Tibial nerve (tissue), 4 donors: ENCODE measurements around the gene UBXN7. TPM values are rescaled to one million over a fixed set of nuclear protein-coding genes. Genes with fewer than 3 reads are reported as not detected.

ENCODE experiments used
- DNase-seq, 2 donors: peaks; one replicate each; pipeline ENCODE4 v3.0.0-alpha.2; 2019; ENCODE audit warnings: low spot score in 2 of 2
- H3K27ac ChIP-seq, 4 donors: fragments of 200-600 bp; sonication (generic) in 3 of 4; one replicate each; pipeline ENCODE4 v1.5.1; 2017 to 2019; ENCODE audit warnings: mild to moderate bottlenecking in 1 of 4
- H3K27me3 ChIP-seq, 2 donors: fragments of 200-600 bp; sonication (generic) in 1 of 2; one replicate each; pipeline versions ENCODE4 v1.5.1 to v1.6.0; 2017 to 2019
- H3K36me3 ChIP-seq, 3 donors: fragments of 200-600 bp; sonication (generic); one replicate each; pipeline ENCODE4 v1.5.1; 2018 to 2019
- H3K4me1 ChIP-seq, 4 donors: fragments of 200-600 bp; sonication (generic) in 3 of 4; one replicate each; pipeline ENCODE4 v1.5.1; 2017 to 2019
- H3K4me3 ChIP-seq, 4 donors: fragments of 200-600 bp; sonication (generic) in 3 of 4; one replicate each; pipeline ENCODE4 v1.5.1; 2017 to 2019; ENCODE audit warnings: mild to moderate bottlenecking in 1 of 4, moderate library complexity in 1 of 4
- H3K9me3 ChIP-seq, 4 donors: fragments of 200-600 bp; sonication (generic) in 3 of 4; one replicate each; pipeline ENCODE4 v1.5.1; 2017 to 2019
- EP300 ChIP-seq, 2 donors: sonication (generic); formaldehyde crosslinking; IDR thresholded peaks; one replicate each; pipeline ENCODE4 v1.6.1; 2017; ENCODE audit warnings: antibody characterized with exemption in 2 of 2, mild to moderate bottlenecking in 1 of 2
- POLR2A ChIP-seq, 2 donors: fragments of 450-650 bp; IDR thresholded peaks; one replicate each; pipeline ENCODE4 v1.6.1; 2017; ENCODE audit warnings: antibody characterized with exemption in 2 of 2, mild to moderate bottlenecking in 2 of 2, moderate library complexity in 2 of 2
- WGBS, 2 donors: methylation state at CpG; one replicate each; pipeline ENCODE4 v1.1.5; 2018; 5-methylcytosine and 5-hydroxymethylcytosine counted together
- total RNA-seq, 4 donors: library from RNA; depleted of rRNA; stranded (reverse); fragments of >200 nt; gene quantifications; one replicate each; pipeline ENCODE4 v1.1.0, GENCODE V29; 2016
- TF ChIP-seq, protein P1 (sequence below), 5 experiments: fragments of 200-600 bp in 3 of 5; fragments of 450-650 bp in 2 of 5; sonication (generic) in 3 of 5; IDR thresholded peaks; one replicate each; pipeline ENCODE4 v1.5.1; 2016 to 2019; ENCODE audit warnings: antibody characterized with exemption in 5 of 5, mild to moderate bottlenecking in 3 of 5, moderate library complexity in 2 of 5

UBXN7 gene
- total RNA-seq, 4 donors from 2014 or later = 19.0 to 25.2 (median 21.4) TPM

DNA sequence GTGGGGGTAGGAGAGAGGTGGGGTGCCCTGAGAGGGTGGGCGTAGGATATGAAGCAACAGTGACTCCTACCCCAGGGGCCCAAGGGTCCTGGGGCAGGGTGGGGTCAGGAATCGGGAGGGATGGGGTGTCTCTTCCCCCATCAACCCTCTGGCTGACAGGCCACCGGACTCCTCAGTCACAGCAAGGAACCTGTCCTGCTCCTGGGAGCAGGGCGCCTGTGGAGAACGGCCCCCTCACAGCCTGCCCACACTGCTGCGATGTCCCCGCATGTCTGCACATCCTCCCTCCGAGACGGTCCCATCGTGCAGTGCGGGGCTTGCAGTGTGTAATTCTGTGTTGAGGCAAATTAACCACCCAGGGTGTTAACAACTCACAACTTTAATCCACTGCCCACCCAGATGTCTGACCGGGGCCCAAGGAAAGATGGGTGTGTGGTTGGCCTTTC is 96.7 kb downstream of the UBXN7 start:
- 63 to 70% methylated on average over 12 of the region's 12 CpGs for WGBS, 2 donors
- H3K27me3 ChIP-seq = peaks cover 0 to 15% of the 10 kb centered on the region in 2 donors
- TF ChIP-seq, protein P1, sequence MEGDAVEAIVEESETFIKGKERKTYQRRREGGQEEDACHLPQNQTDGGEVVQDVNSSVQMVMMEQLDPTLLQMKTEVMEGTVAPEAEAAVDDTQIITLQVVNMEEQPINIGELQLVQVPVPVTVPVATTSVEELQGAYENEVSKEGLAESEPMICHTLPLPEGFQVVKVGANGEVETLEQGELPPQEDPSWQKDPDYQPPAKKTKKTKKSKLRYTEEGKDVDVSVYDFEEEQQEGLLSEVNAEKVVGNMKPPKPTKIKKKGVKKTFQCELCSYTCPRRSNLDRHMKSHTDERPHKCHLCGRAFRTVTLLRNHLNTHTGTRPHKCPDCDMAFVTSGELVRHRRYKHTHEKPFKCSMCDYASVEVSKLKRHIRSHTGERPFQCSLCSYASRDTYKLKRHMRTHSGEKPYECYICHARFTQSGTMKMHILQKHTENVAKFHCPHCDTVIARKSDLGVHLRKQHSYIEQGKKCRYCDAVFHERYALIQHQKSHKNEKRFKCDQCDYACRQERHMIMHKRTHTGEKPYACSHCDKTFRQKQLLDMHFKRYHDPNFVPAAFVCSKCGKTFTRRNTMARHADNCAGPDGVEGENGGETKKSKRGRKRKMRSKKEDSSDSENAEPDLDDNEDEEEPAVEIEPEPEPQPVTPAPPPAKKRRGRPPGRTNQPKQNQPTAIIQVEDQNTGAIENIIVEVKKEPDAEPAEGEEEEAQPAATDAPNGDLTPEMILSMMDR (IDR thresholded peaks at IDR 0.05) = no peak
- no peak for TF ChIP-seq POLR2A (IDR thresholded peaks at IDR 0.05)
- TF ChIP-seq EP300 (IDR thresholded peaks at IDR 0.05) = no peak
- peaks cover 0 to 12% (median 0%) of the 10 kb centered on the region in 4 donors for H3K9me3 ChIP-seq
- no peak overlapping the region for H3K4me3 ChIP-seq
- no peak for DNase-seq
- no peak overlapping the region for H3K27ac ChIP-seq
- no peaks in the 10 kb centered on the region for H3K36me3 ChIP-seq
- no peaks in the 10 kb centered on the region for H3K4me1 ChIP-seq

DNA sequence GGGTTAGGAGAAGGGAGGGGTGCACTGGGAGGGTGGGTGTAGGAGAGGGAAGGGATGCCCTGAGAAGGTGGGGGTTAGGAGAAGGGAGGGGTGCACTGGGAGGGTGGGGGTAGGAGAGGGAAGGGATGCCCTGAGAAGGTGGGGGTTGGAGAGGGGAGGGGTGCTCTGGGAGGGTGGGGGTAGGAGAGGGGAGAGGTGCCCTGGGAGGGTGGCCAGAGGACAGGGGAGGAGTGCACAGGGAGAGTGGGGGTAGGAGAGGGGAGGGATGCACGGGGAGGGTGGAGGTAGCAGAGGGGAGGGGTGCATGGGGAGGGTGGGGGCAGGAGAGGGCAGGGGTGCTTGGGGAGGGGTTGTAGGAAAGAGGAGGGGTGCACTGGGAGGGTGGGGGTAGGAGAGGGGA is 97.2 kb downstream of the UBXN7 start:
- WGBS, 2 donors = 33 to 38% methylated on average over 1 of the region's 1 CpG
- no peaks in the 10 kb centered on the region for H3K36me3 ChIP-seq
- no peaks in the 10 kb centered on the region for H3K4me1 ChIP-seq
- no peak overlapping the region for H3K27ac ChIP-seq
- H3K4me3 ChIP-seq = no peak overlapping the region
- H3K27me3 ChIP-seq = peaks cover 0 to 15% of the 10 kb centered on the region in 2 donors
- no peak for DNase-seq
- TF ChIP-seq, protein P1 (IDR thresholded peaks at IDR 0.05) = no peak
- TF ChIP-seq EP300 (IDR thresholded peaks at IDR 0.05) (no peak), POLR2A (IDR thresholded peaks at IDR 0.05) (no peak)
- peaks cover 0 to 12% (median 0%) of the 10 kb centered on the region in 4 donors for H3K9me3 ChIP-seq

DNA sequence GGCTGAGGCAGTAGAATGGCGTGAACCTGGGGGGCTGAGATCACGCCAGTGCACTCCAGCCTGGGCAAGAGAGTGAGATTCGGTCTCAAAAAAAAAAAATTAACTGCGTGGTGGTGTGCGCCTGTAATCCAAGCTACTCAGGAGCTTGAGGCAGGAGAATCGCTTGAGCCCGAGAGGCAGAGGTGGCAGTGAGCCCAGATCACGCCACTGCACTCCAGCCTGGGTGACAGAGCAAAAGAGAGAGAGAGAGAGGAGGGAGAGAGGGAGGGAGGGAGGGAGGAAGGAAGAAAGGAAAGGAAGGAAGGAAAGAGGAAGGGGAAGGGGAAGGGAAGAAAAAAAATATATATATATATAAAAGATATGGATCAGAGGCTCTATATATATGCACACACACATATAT is 100.1 kb downstream of the UBXN7 start:
- Histone ChIP-seq H3K27ac (no peak overlapping the region), H3K36me3 (no peaks in the 10 kb centered on the region), H3K27me3 (peaks cover 0 to 11% of the 10 kb centered on the region in 2 donors), H3K4me1 (no peaks in the 10 kb centered on the region), H3K4me3 (no peak overlapping the region), H3K9me3 (peaks cover 0 to 1% (median 0%) of the 10 kb centered on the region in 4 donors)
- TF ChIP-seq EP300 (IDR thresholded peaks at IDR 0.05) (no peak), POLR2A (IDR thresholded peaks at IDR 0.05) (no peak)
- TF ChIP-seq, protein P1 (IDR thresholded peaks at IDR 0.05) = no peak
- no peak for DNase-seq
- WGBS, 2 donors = 80 to 85% methylated on average over 8 of the region's 8 CpGs

DNA sequence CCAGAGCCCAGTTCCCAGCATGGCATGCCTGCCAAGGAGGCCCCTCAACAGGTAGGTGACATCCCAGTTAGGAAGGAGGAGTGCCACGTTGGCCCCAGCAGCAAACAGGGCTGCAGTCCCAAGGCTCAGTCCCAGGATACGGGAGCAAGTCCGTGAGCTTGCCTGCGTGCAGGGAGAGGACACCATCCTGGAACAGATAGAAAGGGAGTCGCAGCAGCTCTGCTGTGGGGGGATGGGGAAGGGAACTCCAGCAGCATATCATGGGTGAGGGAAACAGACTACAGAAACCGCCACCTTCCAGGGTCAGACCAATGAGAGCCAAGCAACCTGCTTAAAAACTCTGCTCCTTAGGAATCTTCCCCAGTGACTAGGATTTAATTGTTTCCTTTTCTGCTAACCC is 104.8 kb downstream of the UBXN7 start:
- Histone ChIP-seq H3K9me3 (no peaks in the 10 kb centered on the region), H3K27ac (no peak overlapping the region), H3K4me3 (no peak overlapping the region), H3K27me3 (no peaks in the 10 kb centered on the region), H3K4me1 (no peaks in the 10 kb centered on the region), H3K36me3 (peaks cover 0 to 8% (median 0%) of the 10 kb centered on the region in 3 donors)
- TF ChIP-seq EP300 (IDR thresholded peaks at IDR 0.05) = no peak
- TF ChIP-seq POLR2A (IDR thresholded peaks at IDR 0.05) = no peak
- TF ChIP-seq, protein P1 (IDR thresholded peaks at IDR 0.05) = no peak
- WGBS, 2 donors = 35 to 40% methylated on average over 6 of the region's 6 CpGs
- DNase-seq = no peak

DNA sequence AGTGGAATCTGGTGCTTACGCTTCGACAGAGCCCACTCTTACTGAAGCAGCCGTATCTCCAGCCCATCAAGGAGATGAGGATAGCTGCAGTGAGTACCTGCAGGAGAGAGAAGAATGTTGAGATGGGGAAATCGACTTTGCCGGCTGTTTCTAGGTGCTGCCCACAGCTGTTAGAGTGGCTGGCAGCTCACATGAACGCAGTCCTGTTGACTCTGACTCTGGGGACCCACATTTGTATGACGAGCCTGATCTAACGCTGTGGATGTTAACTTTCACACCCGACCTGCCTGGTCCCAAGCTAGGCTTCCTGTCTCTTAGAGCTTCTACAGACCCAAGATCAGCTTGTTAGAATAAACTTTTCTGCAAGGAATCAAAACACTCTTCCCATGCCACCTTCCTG is 105.3 kb downstream of the UBXN7 start:
- H3K27me3 ChIP-seq = no peaks in the 10 kb centered on the region
- no peak for DNase-seq
- no peaks in the 10 kb centered on the region for H3K9me3 ChIP-seq
- 77 to 85% methylated on average over 9 of the region's 9 CpGs for WGBS, 2 donors
- no peak overlapping the region for H3K4me3 ChIP-seq
- TF ChIP-seq EP300 (IDR thresholded peaks at IDR 0.05) (no peak), POLR2A (IDR thresholded peaks at IDR 0.05) (no peak)
- TF ChIP-seq, protein P1 (IDR thresholded peaks at IDR 0.05) = no peak
- H3K4me1 ChIP-seq = no peaks in the 10 kb centered on the region
- peaks cover 0 to 8% (median 0%) of the 10 kb centered on the region in 3 donors for H3K36me3 ChIP-seq
- no peak overlapping the region for H3K27ac ChIP-seq
